ENCODE measurements around the gene WDR18.
"Not testable (repeated sequence)": the region's sequence is repeated elsewhere in the genome, so short reads cannot be mapped to it uniquely, and the experiment has no call there.

The WDR18 gene

DNA sequence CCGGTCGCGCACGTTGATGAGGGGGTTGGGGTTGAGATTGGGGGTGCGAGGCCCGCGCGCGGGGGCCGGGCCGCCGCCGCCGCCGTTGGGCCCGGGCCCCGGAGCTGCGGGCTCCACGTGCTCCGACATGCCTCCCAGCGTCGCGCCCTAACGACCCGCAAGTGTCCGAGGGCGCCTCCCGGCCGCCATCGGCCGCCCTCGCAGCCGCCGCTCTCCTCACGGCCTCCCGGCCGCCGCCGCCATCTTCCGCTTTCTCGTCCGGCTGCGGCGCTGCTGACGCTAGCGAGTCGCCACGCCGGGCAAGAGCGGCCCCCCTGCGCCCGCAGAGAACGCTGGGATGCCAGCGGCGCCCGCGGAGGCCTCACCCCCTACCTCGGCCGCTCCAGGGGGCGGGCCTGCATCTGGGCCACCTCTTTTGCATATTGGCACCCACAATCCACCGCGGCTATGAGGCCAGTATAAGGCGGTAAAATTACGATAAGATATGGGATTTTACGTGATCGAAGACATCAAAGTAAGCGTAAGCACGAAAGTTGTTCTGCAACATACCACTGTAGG is 36.8 kb downstream of the WDR18 start, which contains the start of gene TMEM259:
TMEM259 (minus strand) TSS at position 256 of the 558 bp plus-strand sequence; CDS start at position 129, 127 bp downstream.
- TF ChIP-seq, protein P1, sequence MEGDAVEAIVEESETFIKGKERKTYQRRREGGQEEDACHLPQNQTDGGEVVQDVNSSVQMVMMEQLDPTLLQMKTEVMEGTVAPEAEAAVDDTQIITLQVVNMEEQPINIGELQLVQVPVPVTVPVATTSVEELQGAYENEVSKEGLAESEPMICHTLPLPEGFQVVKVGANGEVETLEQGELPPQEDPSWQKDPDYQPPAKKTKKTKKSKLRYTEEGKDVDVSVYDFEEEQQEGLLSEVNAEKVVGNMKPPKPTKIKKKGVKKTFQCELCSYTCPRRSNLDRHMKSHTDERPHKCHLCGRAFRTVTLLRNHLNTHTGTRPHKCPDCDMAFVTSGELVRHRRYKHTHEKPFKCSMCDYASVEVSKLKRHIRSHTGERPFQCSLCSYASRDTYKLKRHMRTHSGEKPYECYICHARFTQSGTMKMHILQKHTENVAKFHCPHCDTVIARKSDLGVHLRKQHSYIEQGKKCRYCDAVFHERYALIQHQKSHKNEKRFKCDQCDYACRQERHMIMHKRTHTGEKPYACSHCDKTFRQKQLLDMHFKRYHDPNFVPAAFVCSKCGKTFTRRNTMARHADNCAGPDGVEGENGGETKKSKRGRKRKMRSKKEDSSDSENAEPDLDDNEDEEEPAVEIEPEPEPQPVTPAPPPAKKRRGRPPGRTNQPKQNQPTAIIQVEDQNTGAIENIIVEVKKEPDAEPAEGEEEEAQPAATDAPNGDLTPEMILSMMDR (IDR thresholded peaks at IDR 0.05; ENCODE audit: insufficient read depth, low read depth, low read length, missing control alignments), result no peak
- H3K4me3 ChIP-seq (ENCODE audit: low read depth, low read length), result peak within 1 kb of the TSS; percentile 68
- DNase-seq (ENCODE audit: low read depth), result peak; percentile 99

DNA sequence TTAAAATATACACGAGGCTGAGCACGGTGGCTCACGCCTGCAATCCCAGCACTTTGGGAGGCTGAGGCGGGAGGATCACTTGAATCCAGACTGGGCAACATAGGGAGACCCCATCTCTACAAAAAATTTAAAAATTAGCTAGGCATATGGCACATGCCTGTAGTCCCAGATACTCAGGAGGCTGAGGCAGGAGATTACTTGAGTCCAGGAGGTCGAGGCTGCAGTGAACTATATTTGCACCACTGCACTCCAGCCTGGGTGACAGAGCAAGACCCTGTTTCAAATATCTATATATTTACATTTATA is 39.7 kb downstream of the WDR18 start:
- DNase-seq (ENCODE audit: low read depth); H3K4me3 ChIP-seq (ENCODE audit: low read depth, low read length): not testable (repeated sequence)

DNA sequence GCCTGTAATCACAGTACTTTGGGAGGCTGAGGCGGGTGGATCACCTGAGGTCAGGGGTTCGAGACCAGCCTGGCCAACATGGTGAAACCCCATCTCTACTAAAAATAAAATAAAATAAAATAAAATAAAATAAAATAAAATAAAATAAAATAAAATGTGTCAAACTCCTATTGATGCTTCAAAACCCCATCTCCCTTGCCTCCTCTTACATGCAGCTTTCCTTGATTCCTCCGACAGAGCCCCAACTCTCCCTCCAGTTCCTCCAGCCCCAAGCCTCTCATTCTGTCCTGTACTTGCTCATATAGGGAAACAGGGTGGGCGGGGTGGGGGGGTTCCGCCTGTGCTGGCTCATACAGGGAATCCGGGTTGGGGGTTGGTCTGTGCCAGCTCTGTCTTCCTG is 40.9 kb downstream of the WDR18 start:
- H3K4me3 ChIP-seq (ENCODE audit: low read depth, low read length), result not testable (repeated sequence)
- DNase-seq (ENCODE audit: low read depth), result peak; percentile 42

DNA sequence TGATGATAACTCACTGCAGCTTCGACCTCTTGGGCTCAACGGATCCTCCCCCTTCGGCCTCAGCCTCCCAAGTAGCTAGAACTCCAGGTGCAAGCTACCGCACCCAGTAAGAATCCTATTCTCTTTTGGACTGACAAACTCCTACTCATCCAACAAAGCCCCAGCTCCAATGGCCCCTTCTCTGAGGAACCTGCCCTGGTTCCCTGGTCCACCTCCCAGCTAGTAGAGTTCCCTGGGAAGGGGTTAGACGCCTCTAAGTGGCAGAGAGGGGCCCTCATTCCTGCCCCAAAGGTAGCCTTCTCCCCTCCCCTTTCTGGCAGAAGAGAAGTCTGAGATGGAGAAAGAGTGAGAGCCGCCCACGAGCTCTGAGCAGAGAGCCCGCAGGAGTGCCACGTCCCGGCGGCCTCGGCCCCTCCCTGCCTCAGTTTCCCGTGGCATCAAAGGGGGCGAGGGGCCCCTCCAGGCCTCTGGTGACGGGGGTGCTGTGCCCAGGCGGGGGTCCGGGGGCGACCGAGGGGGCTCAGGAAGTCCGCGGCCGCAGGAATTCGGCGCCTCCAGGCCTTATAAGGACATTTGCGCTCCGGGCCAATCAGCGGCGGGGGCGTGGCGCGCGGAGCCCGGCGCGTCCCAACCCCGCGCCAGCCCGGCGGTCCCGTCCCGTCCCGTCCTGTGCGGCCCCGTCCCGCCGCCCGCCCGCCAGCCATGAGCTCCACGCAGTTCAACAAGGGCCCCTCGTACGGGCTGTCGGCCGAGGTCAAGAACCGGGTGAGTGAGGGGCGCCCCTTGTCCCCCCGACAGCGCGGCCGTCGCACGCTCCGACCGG is 42.0 kb downstream of the WDR18 start, which contains the start of gene CNN2:
CNN2 (plus strand) TSS at position 649 of the 823 bp plus-strand sequence; CDS start at position 703, 54 bp downstream.
- peak; percentile 84 for DNase-seq (ENCODE audit: low read depth)
- TF ChIP-seq, protein P1 (IDR thresholded peaks at IDR 0.05; ENCODE audit: insufficient read depth, low read depth, low read length, missing control alignments), result no peak
- H3K4me3 ChIP-seq (ENCODE audit: low read depth, low read length), result peak within 1 kb of the TSS; percentile 100

DNA sequence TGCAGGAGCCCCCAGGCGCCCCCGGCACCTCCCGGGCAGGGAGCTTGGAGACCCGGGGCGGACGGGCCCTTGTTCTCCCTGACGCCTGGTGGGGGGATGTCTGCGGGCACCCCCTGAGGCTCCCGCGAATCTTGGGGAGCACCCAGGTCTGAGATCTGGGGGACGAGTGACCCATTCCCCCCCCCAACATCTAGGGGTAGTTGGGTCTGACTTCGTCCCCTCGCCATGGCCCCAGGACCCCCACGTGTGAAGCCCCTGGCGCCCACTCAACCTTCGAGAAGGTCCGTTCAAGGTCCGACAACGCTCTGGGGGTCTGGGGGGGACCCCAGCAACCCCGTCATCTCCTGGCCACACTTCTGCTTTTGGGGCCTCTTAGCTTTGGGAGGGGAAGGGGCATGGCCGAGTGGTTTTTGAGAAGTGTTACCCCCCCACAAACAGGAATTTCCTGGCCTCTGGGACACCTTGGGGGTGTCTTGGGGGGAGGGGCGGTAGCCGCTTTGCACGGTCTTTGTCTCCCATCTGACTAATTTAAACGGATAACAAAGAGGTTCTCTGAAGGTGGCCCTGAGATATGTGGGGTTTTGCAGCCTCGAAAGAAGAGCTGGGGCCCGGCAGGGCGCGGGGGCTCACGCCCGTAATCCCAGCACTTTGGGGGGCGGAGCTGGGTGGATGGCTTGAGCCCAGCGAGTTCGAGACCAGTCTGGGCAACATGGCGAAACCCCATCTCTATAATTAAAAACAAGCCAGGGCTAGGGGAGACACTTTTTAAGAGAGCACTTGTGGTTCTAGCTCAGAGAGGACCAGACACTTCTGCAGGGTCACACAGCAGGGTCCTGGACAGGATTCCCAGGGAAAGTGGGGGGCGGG is 42.9 kb downstream of the WDR18 start:
- TF ChIP-seq, protein P1 (IDR thresholded peaks at IDR 0.05; ENCODE audit: insufficient read depth, low read depth, low read length, missing control alignments), result no peak
- DNase-seq (ENCODE audit: low read depth), result peak; percentile 52
- H3K4me3 ChIP-seq (ENCODE audit: low read depth, low read length), result peak overlapping the region; percentile 100

DNA sequence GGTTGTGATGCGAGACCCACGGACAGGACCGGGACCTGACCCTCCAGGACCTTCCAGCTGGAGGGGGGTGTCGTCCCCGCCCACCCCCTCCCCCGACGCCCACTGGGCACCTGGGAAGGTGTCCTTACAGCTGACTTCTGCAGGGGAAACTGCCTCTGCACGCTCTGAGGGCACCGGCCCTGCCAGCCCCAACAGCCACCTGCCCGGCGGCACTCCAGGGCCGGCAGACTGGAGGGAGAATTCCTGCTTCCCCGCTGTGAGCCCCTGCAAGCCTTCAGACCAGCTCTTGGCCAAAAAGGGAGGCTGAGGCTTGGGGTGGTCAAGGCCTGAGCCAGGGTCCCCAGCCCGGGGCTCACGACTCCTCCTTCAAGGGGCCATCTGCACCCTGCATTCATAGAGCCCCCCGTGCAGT is 43.5 kb downstream of the WDR18 start:
- no peak for DNase-seq (ENCODE audit: low read depth)
- TF ChIP-seq, protein P1 (IDR thresholded peaks at IDR 0.05; ENCODE audit: insufficient read depth, low read depth, low read length, missing control alignments), result no peak
- peak overlapping the region; percentile 100 for H3K4me3 ChIP-seq (ENCODE audit: low read depth, low read length)

DNA sequence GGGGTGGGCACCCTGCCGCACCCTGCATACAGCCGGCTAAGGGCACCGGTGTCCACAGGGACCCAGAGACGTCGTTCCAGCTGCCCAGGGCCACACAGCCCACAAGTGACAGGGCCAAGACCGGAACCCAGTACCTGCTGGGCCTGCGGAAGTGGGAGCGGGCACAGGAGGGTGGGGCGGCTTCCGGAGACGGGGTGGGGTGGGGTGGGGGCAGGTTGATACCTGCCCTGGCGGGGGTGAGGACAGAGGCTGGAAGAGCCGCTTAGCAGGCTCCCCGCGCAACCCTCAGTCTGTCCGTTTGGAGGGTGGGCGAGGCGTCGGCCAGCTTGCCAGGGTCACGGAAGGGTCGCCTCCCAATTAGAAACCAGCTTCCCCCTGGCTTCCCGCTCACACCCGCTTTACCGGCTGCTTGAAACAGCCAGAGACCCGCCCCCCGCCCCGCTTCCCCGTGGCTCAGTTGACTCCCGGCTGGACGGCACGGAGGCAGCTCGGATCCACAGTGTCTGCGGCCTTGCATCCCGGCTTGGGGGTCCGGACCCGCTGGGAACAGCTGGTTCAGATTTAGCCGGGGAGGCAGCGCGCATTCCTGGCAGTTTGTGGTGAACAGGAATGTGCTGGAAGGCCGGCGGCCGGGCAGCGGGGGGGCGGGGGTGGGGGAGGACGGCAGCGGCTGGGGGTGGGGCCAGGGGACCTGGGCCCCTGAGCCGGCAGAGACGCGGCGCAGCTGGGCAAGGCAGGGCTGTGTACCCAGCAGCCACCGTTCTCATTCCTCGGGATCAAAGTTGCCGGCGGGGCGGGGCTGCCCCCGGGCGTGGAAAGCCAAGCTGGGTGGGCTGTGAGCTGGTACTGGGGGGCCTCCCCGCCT is 44.1 kb downstream of the WDR18 start:
- TF ChIP-seq, protein P1 (IDR thresholded peaks at IDR 0.05; ENCODE audit: insufficient read depth, low read depth, low read length, missing control alignments), result no peak
- peak overlapping the region; percentile 100 for H3K4me3 ChIP-seq (ENCODE audit: low read depth, low read length)
- peak; percentile 86 for DNase-seq (ENCODE audit: low read depth)
